Prostate gland (tissue), 2 donors: Measurements from ENCODE around the gene KLHL12. TPM values are rescaled to one million over a fixed set of nuclear protein-coding genes. Genes with fewer than 3 reads are reported as not detected.

Experiments
- DNase-seq: peaks from one replicate; pipeline ENCODE4 v3.0.0-alpha.2; 2019; ENCODE audit warnings: low spot score
- H3K27ac ChIP-seq, 2 donors: fragments of 200-600 bp; sonication (generic); 2 replicates each; pipeline ENCODE4 v1.5.1; 2017 to 2019
- H3K27me3 ChIP-seq: fragments of 200-600 bp; sonication (generic); replicated peaks from 2 replicates; pipeline ENCODE4 v1.5.1; 2019; ENCODE audit not compliant: insufficient read depth
- H3K36me3 ChIP-seq, 2 donors: fragments of 200-600 bp; sonication (generic); 1 replicate in 1 of 2; 2 replicates in 1 of 2; pipeline versions ENCODE4 v1.5.1 to v1.8.1; 2017 to 2019
- H3K4me1 ChIP-seq: fragments of 200-600 bp; sonication (generic); replicated peaks from 2 replicates; pipeline ENCODE4 v1.5.1; 2019
- H3K4me3 ChIP-seq, 2 donors: fragments of 200-600 bp; sonication (generic); 2 replicates each; pipeline ENCODE4 v1.5.1; 2017 to 2019
- H3K9me3 ChIP-seq: fragments of 200-600 bp; sonication (generic); 2 replicates; pipeline ENCODE4 v1.5.1; 2017
- CTCF ChIP-seq, 4 experiments: fragments of 200-600 bp in 2 of 4; fragments of 450-650 bp in 2 of 4; sonication (generic) in 2 of 4; IDR thresholded peaks; 1 replicate in 3 of 4; 2 replicates in 1 of 4; pipeline ENCODE4 v1.5.1; 2016 to 2019; ENCODE audit warnings: antibody characterized with exemption in 4 of 4, mild to moderate bottlenecking in 2 of 4, moderate library complexity in 2 of 4
- POLR2A ChIP-seq: fragments of 450-650 bp; IDR thresholded peaks from one replicate; pipeline ENCODE4 v1.6.1; 2016; ENCODE audit warnings: antibody characterized with exemption, mild to moderate bottlenecking
- POLR2AphosphoS5 ChIP-seq: sonication (generic); formaldehyde crosslinking; IDR thresholded peaks from one replicate; pipeline ENCODE4 v1.6.1; 2017; ENCODE audit warnings: antibody characterized with exemption
- WGBS: methylation state at CpG from one replicate; pipeline ENCODE4 v1.1.5; 2018; 5-methylcytosine and 5-hydroxymethylcytosine counted together
- intact Hi-C: fragments of 100-400 bp; cut with DNase I; formaldehyde crosslinking; loops from one replicate; pipeline ENCODE4 v1.14.2; 2022
- total RNA-seq, 2 donors: library from RNA; depleted of rRNA; stranded (reverse); fragments of >200 nt; gene quantifications; one replicate each; pipeline ENCODE4 v1.1.0, GENCODE V29; 2016

The KLHL12 gene
- total RNA-seq, 2 donors from 2014 or later: 33.9 to 56.6 TPM

- H3K27ac ChIP-seq: no peak overlapping the region
- no peak for DNase-seq
- no peak overlapping the region for H3K4me3 ChIP-seq
- H3K4me1 ChIP-seq: no peaks in the 10 kb centered on the region
- intact Hi-C loops: no loop called here
- H3K36me3 ChIP-seq: no peaks in the 10 kb centered on the region
- H3K9me3 ChIP-seq: no peaks in the 10 kb centered on the region
- 37% methylated on average over 5 of the region's 5 CpGs for WGBS
- no peaks in the 10 kb centered on the region for H3K27me3 ChIP-seq
- TF ChIP-seq CTCF (IDR thresholded peaks at IDR 0.05) (peak in 3 of 4 experiments; percentile 27 to 62 (median 53)), POLR2A (no peak), POLR2AphosphoS5 (peak; percentile 39)
These were observed 41.9 kb upstream of the KLHL12 start for GRCh38 chr1:202968895-202969295.

- Histone ChIP-seq H3K27ac (peak overlapping the region in 1 of 2 donors; percentile 93), H3K4me3 (no peak overlapping the region), H3K27me3 (no peaks in the 10 kb centered on the region), H3K9me3 (no peaks in the 10 kb centered on the region), H3K36me3 (no peaks in the 10 kb centered on the region), H3K4me1 (no peaks in the 10 kb centered on the region)
- 75% methylated on average over 3 of the region's 3 CpGs for WGBS
- no peak for TF ChIP-seq POLR2A
- TF ChIP-seq CTCF (IDR thresholded peaks at IDR 0.05): no peak
- TF ChIP-seq POLR2AphosphoS5: no peak
- no peak for DNase-seq
- intact Hi-C loops: no loop called here
These were observed 41.3 kb upstream of the KLHL12 start for GRCh38 chr1:202968351-202968750.

- 8% methylated on average over 21 of the region's 21 CpGs for WGBS
- Histone ChIP-seq H3K4me1 (no peaks in the 10 kb centered on the region), H3K27me3 (no peaks in the 10 kb centered on the region), H3K36me3 (no peaks in the 10 kb centered on the region), H3K27ac (peak overlapping the region; percentile 87 to 93), H3K9me3 (no peaks in the 10 kb centered on the region), H3K4me3 (peak overlapping the region; percentile 84 to 85)
- DNase-seq: no peak
- no peak for TF ChIP-seq CTCF (IDR thresholded peaks at IDR 0.05)
- TF ChIP-seq POLR2A: no peak
- no peak for TF ChIP-seq POLR2AphosphoS5
- intact Hi-C loops: no loop called here
These were observed 40.7 kb upstream of the KLHL12 start for GRCh38 chr1:202967684-202968281.

- intact Hi-C loops: no loop called here
- H3K36me3 ChIP-seq: no peaks in the 10 kb centered on the region
- H3K27me3 ChIP-seq: no peaks in the 10 kb centered on the region
- peak overlapping the region; percentile 87 to 93 for H3K27ac ChIP-seq
- WGBS: 36% methylated on average over 18 of the region's 18 CpGs
- peak overlapping the region; percentile 84 to 85 for H3K4me3 ChIP-seq
- H3K4me1 ChIP-seq: no peaks in the 10 kb centered on the region
- no peaks in the 10 kb centered on the region for H3K9me3 ChIP-seq
- TF ChIP-seq POLR2AphosphoS5 (no peak), POLR2A (no peak), CTCF (IDR thresholded peaks at IDR 0.05) (no peak)
- peak; percentile 21 for DNase-seq
These were observed 39.2 kb upstream of the KLHL12 start for GRCh38 chr1:202966006-202966898.
